HPDE6-E6E7 (cell line): Measurements from ENCODE around the gene TENT4A.

Experiments
- DNase-seq: peaks from one replicate; pipeline ENCODE4 v3.0.0; 2011; ENCODE audit warnings: missing footprints; ENCODE audit errors: extremely low spot score

TENT4A gene

DNA sequence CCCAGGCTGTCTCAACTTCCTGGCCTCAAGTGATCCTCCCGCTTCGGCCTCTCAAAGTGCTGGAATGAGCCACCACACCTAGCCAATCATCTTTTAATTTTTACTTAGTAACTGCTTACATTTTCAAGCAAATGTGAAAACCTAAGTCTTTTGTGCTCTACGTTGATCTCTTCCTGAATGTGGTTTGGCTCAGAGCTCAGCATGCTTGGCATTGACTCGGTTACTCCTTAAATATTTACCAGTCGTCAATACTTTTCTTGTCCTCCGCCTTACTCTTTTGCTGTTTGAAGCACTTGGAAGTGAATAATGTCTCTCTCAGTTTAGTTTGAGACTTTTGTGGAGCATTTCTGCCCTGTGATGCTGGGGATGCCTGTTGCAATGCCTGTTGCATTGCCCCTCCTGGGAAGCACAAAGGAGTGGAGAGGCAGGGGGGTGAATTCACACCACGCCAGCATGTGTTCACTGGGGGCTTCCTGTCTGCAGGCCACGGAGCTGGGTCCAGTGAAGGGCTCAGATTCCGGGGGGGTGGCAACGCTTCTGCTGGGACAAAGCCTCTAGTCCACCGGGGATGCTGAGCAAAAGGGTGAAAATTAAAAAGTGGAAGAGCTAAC is 13.1 kb upstream of the TENT4A start:
- no peak for DNase-seq

DNA sequence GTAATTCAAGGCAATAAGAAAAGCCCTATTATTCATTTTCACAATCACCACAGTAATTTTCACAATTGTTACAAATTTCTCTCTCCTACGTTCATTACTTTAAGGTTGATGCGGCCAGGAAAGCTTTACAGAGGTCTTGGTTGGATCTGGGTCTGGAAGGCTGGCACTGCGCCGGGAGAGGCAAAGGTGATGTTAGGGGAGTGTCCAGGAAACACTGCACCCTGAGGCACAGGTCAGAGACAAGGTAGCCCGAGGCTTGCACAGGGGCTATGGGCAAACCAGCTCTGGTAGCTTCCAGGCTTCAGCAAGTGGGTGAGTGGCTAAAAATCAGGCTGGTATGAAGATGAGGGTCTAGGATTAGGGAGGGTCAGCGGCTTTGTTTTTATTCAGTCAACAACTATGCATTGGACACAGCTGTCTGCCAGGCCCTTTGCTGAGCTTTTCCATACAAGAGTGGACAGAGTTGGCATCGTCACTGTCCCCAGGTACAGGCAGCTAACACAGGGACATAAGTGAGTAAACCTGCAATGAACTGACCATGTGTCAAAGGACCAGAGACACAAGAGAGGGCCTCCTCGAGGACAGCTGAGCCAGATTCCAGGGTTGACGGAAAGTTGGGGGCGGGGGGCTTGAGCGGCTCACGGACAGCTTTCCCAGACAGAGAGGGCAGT is 12.4 kb upstream of the TENT4A start:
- no peak for DNase-seq

DNA sequence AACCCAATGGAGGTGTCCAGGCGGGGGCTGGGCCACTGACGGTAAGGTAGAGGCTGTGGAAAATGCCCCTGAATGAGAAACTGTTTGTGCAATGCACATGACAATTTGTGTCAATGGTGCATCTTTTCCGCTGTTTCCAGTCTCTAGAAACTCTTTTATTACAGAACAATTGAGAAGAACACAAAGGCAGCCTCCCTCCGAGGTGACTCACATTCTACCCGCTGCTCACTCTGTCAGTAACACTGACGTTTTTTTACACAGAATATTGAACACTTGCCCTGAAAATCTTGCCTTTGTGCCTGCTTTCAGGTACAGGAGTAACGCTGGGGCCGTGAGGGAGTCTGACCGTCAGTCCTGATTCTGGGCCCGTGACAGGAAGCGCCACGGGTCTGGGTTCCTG is 11.7 kb upstream of the TENT4A start:
- no peak for DNase-seq

DNA sequence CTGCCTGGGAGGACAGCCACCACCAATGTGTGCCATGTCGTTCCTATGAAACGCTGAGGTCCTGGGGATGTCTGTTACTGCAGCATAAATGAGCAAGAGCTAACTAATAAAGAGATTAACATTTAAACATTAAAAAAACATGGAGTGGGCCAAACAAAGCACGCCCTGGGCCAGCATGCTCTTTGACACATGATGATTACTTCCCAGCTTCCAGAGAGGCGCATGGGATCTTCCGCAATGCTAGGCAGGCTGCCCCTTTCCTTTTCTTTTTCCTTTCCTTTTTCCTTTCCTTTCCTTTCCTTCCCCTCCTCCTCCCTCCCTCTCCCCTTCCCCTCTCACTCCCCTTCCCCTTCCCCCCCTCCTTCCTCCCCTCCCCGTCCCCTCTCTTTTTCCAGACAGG is 10.6 kb upstream of the TENT4A start:
- DNase-seq: no peak

DNA sequence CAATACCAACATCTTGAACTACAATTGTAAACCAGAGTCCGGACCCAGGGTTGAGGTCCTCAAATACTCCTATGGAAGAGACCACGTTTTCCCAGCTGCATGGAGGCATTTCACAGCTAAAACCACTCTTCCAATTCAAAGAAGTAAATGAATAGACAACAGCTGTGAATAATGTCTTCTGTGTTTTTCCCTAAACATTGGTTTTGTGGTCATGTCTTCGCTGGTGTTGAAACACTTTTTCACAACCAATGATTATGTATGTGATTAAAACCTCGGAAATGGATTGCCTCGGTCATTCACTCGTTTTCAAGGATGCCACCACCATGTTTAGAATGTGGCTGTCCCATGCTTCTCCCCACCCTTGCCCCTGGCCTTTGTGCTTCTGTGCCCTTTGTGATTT is 9.4 kb upstream of the TENT4A start:
- no peak for DNase-seq

DNA sequence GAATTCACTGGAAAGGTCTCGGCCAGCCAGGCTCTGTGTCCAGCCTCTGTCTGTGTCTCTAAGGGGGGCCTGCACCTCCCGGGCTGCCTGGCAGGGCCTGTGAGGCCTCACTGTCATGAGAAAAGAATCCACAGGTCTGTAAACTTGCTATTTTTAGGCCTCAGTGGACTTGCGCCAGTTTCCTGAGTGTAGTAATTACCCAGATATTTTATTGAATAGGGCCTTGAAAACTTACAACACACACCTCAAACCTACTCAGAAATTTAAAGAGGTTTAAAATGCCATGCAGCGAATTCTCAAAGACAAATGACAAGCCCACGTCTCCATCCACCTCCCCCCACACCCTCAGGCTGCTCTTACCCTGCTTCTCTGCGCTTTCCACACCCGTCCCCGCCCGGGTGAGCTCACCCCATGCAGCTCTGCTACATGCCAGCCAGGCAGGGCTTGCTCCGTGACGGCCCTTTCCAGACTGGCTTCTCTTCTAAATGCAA is 8.8 kb upstream of the TENT4A start:
- DNase-seq: peak; percentile 71

DNA sequence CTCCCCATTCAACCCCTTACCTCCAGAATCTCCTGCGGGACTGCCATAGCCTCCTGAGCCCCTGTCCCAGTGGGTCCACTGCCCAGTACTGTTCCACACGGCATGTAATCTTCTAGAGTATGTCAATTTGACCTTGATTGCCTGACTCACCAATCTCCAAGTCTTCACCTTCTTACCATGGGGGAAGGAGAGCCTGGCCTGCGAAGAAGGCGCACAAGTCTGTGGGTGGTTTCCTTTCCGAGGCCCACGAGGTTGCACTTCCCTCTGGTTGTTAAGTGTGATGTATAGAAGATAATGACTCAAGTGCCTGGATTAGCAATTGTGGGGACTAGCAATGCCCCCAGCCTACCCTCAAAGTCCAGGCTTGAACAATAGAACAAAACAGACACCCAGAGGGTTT is 8.1 kb upstream of the TENT4A start:
- DNase-seq: no peak

DNA sequence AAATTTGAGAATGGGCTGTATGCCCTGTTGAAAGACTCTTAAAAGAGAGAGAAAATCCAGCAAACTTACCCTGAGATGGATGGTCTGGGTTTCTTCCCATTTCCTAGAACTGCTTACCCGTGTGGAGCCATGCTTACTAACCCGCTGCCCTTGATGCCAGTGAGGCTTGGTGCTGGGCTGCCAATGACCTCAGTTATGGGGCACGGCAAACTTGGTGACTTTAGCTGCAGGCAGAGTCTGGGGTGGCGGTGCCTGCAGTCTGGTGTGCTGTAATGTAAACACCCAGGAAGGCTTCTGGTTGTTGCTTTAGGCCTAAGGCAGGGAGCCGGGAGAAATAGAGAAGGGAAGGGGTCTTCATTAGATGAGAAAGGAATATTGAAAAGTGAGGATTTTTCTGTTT is 7.3 kb upstream of the TENT4A start:
- no peak for DNase-seq

DNA sequence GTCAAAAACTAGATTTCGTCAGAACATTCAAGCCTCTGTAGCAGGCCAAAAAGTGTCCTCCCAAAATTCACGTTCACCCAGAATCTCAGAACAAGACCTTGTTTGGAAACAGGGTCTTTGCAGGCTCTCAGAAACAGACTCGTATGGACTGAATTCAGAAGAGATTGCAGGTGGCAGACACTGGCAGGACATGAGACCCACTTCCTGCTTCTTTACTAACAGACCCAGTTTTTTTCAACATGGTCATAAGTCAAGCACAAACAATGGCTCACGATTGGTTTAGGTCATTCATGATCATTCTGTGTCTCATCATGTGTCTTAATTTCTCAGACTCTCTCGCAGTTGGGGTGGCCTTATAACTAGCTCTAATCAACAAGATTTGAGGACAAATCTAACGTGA is 5.4 kb upstream of the TENT4A start:
- no peak for DNase-seq

DNA sequence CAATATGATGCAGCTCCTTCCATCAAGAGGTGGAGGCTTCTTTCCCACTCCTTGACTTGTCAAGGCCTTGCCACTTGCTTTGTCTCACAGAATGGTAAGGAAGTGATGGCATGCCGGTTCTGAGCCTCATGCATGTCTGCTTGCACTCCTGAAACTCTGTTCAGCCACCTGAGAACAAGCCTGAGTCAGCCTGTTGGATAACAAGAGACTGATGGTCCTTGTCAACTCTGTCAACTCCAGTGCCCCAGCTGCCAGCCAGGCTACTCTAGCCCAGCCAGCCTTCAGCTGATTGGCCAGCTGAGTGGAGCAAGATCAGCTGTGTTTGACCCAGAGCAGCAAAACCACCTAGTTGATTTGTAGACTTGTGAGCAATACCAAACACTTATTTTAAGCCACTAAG is 4.4 kb upstream of the TENT4A start:
- no peak for DNase-seq

DNA sequence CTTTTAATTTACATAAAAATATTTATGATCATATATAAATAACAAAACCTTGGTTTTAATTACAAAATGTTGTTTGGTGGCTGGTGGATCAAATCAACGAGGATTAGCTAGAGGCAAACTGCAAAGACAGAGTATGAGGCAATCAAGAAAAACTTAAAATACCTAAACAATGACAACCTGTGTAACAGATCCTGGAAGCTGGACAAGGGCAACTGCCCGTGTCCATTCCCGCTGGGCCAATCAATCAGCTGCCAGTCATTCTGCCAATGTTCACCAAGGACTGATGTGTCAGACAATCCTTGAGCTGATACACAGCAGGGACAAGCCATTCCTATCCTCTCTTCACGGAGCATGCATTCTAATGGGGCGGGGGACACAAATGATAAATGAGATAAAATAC is 3.2 kb upstream of the TENT4A start:
- DNase-seq: no peak

DNA sequence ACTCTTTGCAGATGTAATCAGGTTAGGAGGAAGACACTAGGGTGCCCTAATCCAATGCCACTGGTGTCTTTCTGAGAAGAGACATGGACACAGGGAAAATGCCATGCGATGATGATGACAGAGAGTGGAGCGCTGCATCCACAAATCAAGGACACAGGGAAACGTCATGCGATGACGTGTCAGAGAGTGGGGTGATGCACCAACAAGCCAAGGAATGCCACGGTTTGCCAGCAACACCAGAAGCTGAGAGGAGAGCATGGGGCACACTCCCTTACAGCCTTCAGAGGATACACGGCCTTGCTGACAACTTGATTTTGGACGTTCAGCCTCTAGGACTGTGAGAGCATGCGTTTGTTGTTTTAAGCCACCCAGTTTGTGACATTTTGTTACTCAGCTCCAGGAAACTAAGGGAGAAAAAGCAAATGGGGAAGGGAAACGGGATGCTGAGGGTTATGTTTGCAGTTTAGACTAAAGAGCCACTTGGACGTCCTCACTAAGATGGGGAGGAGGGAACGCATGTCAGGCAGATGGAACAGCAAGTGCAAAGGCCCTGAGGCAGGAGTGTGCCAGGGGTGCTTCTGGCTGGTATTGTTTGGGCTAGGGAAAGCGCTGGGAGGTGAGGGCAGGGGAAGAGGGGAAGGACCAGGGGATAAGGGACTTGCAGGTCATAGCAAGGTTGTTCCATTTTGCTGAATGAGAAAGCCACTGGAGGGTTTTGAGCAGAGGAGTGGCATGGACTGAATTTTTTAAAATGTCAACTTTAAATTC is 2.5 kb upstream of the TENT4A start:
- no peak for DNase-seq

DNA sequence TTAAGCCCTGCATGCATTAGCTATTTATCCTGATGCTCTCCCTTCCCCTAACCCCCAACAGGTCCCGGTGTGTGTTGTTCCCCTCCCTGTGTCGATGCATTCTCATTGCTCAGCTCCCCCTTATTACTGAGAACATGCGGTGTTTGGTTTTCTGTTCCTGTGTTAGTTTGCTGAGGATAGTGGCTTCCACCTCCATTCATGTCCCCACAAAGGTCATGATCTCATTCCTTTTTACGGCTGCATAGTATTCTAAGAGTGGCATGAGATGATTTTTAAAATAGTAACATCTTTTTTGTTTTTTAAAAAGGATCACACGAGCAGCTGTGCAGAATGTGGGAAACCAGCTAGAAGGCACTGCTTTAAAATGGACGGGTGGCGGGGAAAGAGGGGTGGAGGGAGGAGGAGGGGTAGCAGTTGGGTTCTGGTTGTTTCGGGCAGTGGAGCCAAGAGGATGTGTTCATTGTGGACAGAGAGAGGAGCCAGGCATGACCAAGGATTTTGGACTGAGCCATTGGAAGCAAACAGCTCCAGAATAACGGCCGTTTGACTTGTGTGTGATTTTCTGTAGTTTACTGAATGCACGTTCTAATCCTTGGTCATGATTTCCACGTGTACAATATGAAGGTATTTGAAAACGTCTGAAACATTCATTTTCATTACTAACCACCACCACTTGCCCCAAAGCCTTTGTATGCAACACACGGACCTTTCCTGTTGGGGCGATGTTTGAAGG is 1.7 kb upstream of the TENT4A start:
- DNase-seq: no peak

DNA sequence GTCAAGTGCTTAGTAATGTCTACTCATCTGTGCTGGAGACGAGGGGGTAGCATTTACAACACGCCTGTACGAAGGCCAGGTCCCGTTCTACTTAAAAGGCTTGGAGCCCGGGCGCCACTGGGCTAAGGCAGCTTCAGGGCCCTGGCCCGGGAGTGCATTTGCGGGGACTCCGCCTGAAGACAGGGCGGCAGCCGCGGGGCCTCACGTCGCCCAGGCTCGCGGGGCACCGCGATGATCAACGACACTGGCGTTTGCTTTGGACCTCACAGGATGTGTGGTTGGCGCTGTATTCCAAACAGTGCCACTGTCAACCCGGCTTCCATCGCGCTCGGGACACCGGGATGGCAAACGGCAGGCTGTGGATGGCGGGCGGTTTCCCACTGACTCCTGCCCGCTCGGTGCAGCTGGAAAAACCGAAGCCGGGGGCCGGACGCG is 1.1 kb upstream of the TENT4A start:
- DNase-seq: peak; percentile 45

DNA sequence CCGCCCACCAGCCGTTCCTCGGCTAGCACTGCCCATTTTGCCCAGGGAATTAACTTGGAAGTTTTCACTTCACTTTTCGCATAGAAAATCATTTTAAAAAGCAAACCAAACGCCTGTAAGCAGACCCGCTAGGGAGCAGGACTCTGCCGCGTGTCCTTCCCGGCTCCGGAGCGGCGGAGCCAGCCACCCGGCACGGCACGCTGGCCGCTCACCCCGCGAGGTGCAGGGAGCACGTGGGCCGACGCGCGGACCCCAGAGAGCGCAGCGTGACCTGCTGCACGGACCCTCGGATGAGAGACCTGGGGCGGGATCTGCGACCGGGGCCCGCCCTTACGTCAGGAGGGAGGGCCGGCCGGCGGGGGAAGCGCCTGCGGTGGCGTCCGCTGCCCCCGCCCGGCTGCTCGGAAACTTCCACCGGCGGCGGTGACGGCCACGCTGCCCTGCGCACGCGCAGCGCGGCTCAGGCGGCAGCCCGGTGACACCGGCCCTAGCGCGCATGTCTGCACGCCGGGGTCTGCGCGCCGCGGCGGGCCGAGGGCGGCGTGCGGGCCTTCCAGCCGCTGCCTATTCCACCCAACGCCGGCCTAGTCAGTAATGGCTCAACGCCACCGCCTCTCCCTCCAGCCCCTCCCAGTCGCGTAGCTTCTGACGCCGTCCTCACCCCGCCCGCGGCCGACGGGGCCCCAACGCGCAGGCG is 507 bp upstream of the TENT4A start:
- DNase-seq: peak; percentile 90

DNA sequence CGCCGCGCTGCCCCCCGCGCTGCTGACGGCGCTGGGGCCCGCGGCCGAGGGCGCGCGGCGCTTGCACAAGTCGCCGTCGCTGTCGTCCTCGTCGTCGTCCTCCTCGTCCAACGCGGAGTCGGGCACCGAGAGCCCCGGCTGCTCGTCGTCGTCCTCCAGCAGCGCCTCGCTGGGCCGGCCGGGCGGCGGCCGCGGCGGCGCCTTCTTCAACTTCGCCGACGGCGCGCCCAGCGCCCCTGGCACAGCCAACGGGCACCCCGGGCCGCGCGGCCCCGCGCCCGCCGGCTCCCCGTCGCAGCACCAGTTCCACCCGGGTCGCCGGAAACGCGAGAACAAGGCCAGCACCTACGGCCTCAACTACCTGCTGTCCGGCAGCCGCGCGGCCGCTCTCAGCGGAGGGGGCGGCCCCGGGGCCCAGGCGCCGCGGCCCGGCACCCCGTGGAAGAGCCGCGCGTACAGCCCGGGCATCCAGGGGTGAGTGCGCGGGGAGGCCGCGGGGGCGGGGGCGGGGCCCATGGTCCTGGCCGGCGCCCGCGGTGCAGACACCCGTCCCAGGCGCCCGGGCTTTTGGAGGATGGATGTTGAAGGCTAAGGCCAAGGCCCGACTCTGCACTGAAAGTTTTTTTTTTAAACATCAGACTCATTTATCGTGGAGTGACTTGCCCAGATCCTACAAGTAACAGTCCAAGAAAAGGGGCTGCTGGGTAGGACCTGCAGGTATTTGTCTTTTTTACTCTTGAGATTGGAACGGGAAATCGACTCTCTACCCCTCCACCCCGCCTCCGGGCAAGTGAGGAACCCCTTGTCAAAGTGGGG is 1.2 kb downstream of the TENT4A start:
- DNase-seq: no peak

DNA sequence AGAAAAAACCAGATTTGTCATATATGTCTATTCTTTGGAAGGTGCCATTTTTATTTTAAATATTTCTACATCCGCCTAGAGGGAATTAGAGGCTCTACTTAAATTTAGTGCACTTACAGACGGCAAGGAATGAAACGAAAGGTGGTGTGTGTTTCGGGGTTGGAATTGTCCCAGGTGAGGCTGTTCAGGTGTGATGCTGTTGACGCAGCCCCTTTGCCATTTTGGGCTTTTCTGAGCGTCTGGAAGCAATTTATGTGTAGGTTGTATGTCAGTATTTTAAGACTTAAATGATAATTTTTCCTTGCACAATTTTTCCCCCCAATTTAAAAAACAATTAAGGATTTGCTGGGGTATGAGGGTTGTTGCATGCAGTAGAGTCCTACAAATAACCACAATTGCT is 2.0 kb downstream of the TENT4A start:
- no peak for DNase-seq

DNA sequence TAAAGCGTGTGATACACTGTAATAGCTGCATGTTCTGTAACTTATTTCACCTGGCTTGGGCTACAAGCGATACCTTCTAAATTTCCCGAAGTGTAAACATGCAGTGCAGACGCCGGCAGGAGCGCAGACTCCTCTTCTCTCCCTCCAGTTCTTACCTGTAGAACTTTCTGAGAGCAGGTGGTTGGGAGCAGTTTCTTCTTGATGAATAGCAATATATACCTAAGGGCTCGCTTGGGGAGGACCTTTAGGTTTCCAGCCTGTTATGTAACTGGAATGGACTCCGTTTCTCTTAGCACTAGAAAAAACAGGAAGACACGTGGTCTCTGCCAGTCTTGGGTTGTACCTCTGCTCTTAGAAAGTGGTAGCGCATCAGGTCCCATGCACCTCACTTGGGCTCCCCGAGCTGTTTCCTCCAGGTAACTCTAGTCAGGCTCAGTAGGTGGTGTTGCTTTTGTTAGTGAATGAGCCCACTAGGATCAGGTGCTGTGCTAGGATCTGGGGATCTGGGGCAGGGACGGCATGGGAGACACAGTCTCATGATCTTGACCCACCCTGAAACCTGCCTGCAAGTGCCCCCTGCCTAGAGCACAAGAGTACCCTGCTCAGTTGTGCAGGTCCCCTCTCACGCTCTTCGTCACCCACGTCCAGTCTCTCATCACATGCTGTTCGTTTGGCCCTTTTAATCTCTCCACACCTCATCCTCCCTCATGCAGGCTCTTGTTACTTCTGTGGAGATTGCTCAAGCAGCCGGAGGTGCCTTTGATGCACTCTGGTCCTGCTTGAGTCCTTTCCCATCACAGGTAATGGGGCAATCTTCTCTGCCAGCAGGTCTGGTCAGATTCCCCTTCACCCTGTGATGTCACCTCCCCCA is 2.8 kb downstream of the TENT4A start:
- no peak for DNase-seq

DNA sequence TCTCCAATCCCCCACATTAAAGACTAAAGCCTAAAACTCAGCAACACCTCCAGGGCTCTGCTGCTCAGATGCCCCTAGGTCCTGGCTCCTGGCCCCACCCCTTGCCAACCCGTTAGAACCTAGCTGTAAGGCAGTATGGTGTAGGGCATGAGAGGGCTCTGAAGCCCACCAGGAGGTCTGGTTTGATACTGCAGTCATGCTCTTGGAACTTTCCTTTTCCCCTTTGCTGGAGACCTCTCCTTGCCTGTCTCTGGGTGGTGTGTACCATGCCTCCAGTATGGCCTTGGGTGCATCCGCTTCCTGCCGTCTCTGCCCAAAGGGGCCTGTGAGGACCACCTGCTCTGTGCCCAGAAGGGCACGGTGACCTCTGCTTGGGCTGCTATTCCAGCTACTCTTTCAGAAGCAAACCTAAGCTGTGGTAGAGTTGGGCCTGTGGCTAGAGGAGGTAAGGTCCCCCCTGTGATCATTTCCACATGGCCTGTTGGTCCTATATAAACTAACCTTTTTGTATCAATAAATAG is 3.5 kb downstream of the TENT4A start:
- no peak for DNase-seq

DNA sequence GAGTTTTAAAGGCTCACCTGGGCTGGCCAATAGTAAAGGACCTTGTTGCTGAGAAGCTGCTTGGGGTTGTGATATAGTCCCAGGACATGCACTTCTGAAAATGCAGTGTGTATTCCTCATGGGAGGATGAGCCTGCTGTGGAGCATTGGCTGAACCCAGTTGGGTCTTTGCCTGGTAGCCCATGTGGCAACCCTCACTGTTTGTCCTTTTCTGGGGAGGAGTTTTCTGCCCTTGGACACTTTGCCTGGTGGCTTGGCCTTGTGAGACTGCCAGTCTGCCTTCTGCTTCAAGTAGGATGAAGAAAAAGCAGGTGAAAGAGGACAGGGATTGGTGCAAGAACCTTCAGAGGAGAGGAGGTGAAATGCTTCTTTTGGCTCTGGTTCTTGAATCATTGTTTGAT is 4.0 kb downstream of the TENT4A start:
- no peak for DNase-seq
